T-helper 22 cell (primary cell): Measurements from ENCODE around the gene PFKFB1.

Experiments
- DNase-seq: peaks from one replicate; pipeline ENCODE4 v3.0.0-alpha.2; 2020; ENCODE audit warnings: low read depth

The PFKFB1 gene

GRCh38 chrX:54994099-54994498 lies at the start of gene PFKFB1:
Gene PFKFB1, minus strand, starts transcription at chrX:54994188. Its CDS starts 181 bp downstream, at chrX:54994007.
- DNase-seq = no peak

GRCh38 chrX:55041514-55041913 lies 47.5 kb upstream of the PFKFB1 start:
- no peak for DNase-seq

GRCh38 chrX:55039471-55039870 lies 45.5 kb upstream of the PFKFB1 start:
- no peak for DNase-seq

GRCh38 chrX:55033429-55033828 lies 39.4 kb upstream of the PFKFB1 start:
- no peak for DNase-seq

GRCh38 chrX:55030271-55031205 lies 36.5 kb upstream of the PFKFB1 start, which contains the start of gene ALAS2:
Gene ALAS2, minus strand, starts transcription at chrX:55030977. Its CDS starts 4,977 bp downstream, at chrX:55026000.
- DNase-seq = no peak

GRCh38 chrX:55029291-55029690 lies 35.3 kb upstream of the PFKFB1 start:
- DNase-seq = no peak

GRCh38 chrX:55028611-55029010 lies 34.6 kb upstream of the PFKFB1 start:
- DNase-seq = no peak

- DNase-seq = no peak
Observed at GRCh38 chrX:55028040-55028439, 34.1 kb upstream of the PFKFB1 start.

- no peak for DNase-seq
Observed at GRCh38 chrX:55026840-55027239, 32.9 kb upstream of the PFKFB1 start.

GRCh38 chrX:55026143-55026542 lies 32.2 kb upstream of the PFKFB1 start:
- DNase-seq = no peak

- DNase-seq = no peak
Observed at GRCh38 chrX:55014897-55015299, 20.9 kb upstream of the PFKFB1 start.

GRCh38 chrX:55011294-55011693 lies 17.3 kb upstream of the PFKFB1 start:
- no peak for DNase-seq

GRCh38 chrX:55008571-55009358 lies 14.8 kb upstream of the PFKFB1 start:
- DNase-seq = no peak

GRCh38 chrX:55007656-55008055 lies 13.7 kb upstream of the PFKFB1 start:
- DNase-seq = no peak

- DNase-seq = no peak
Observed at GRCh38 chrX:55006827-55007621, 13.0 kb upstream of the PFKFB1 start.

GRCh38 chrX:55005256-55005655 lies 11.3 kb upstream of the PFKFB1 start:
- no peak for DNase-seq

- DNase-seq = no peak
Observed at GRCh38 chrX:55004231-55004630, 10.2 kb upstream of the PFKFB1 start.

- peak; percentile 80 for DNase-seq
Observed at GRCh38 chrX:54999717-55000598, 6.0 kb upstream of the PFKFB1 start, which contains the start of gene APEX2. Gene APEX2, plus strand, starts transcription at chrX:55000363. Its CDS starts 60 bp downstream, at chrX:55000423.

GRCh38 chrX:54995621-54996020 lies 1.6 kb upstream of the PFKFB1 start:
- DNase-seq = no peak

GRCh38 chrX:54994668-54995351 lies 822 bp upstream of the PFKFB1 start:
- DNase-seq = no peak
